ENCODE measurements around the gene DDR1. TPM values are rescaled to one million over a fixed set of nuclear protein-coding genes. Genes with fewer than 3 reads are reported as not detected.

The DDR1 gene
- total and polyA plus RNA-seq, 4 donors, result 6.8 to 32.0 (median 22.5) TPM

DNA sequence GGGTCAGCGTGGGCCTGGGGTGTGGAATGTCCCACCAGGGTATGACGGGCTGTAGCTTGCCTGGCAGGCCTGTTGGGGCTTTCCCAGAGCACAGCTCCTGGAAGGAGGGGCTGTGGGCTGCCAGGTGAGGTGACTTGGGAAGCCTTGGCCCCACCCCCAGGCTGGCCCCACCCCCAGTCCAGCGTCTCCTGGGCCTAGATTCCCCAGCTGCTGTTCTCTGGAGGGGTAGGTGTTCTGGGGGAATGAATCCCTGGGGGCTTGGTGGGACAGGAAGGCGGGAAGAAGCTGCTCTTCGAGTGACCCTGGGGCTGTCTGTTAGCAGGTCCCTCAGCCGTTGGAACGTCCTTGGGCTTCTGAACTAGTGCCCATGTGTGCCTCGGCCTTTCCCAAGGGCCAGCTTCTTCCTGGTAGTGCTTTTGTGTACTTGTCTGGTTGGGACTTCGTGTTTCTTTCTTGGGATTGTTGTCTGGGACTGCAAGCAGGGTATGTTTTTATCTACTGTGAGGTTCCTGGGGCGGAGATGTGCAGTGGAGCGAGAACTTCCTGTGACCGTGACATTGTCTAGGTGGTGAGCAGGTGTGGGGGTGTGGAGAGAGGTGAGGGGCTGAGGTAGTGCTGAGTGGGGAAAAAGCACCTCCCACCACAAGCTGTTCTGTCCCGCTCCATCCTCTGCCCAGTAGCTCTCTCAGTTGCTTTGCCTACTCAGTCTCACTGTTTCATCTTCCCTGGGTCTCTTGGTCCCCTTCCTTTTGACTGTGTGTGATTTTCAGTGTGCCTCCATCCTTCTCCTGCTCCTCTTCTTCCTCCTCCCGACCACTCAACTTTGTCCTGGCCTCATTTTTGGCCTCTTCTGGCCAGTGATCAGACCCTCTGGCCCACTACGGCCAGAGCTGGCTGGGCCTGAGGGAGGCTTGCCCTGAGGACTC lies 1.3 kb upstream of the DDR1 start:
- DNase-seq (no peak), ATAC-seq (ENCODE audit: low FRiP score) (no peak)
- 54 to 59% methylated on average over 15 of the region's 15 CpGs for WGBS, 2 donors
- peak overlapping the region in 1 of 2 donors; percentile 50 for H3K27ac ChIP-seq (ENCODE audit: low read depth in 1 of 2, low read length in 2 of 2)
- H3K36me3 ChIP-seq (ENCODE audit: control insufficient read depth in 1 of 2, insufficient read depth in 2 of 2, low read length in 1 of 2), result no peaks in the 10 kb centered on the region
- H3K9me3 ChIP-seq (ENCODE audit: control insufficient read depth, low read length), result no peaks in the 10 kb centered on the region
- H3K4me3 ChIP-seq (ENCODE audit: low read length in 2 of 2), result no peak overlapping the region
- H3K4me1 ChIP-seq (ENCODE audit: control insufficient read depth in 1 of 2, insufficient read depth in 2 of 2, low read length in 2 of 2), result no peaks in the 10 kb centered on the region
- intact Hi-C loops (cut with DNase I), result loop anchor here in 1 of 2 donors (5.0 kb wide), 1 partner anchor 201 kb away; no protein-coding TSS in a partner anchor
- no peaks in the 10 kb centered on the region for H3K27me3 ChIP-seq (ENCODE audit: control insufficient read depth in 1 of 2, insufficient read depth in 2 of 2, low read length in 1 of 2)

DNA sequence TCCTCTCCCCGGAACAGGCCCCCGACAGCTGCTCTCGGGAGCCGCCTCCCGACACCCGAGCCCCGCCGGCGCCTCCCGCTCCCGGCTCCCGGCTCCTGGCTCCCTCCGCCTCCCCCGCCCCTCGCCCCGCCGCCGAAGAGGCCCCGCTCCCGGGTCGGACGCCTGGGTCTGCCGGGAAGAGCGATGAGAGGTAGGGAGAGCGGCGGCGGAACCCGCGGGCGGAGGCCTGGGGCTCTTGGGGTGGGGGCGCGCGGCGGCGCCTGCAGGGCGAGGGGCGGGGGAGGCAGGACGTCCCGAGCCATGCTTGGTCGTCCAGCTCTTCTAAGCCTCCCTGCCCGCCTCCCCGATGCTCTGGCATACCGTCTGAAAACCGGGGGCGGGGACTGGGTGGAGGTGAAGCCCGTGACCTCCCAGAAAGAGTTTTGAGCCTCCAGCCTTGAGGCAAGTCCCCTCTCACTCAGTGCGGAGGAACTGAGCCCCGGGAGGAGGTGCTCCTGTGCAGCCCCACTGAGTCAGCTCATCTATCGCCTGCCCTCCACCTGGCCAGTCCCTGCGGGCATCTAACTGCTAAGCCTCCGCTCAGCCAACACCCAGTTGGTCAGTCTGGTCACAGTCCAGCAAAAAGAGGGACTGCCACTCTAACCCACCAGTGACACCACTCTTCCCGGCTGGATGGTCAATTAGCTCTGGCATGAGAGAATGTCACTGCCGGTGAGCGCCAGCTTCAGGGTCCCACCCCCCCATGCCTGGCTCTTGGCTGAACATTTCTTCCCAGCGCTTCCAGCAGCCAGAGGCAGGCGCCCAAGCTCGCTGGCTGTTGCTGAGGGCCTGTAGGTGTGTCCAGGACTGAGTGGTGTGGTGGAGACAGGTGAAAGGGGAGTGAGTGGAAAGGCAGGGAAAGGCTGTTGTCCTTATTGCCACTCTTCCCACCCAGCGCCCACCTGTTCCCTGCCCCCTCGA lies 482 bp downstream of the DDR1 start:
- H3K9me3 ChIP-seq (ENCODE audit: control insufficient read depth, low read length), result no peaks in the 10 kb centered on the region
- no peaks in the 10 kb centered on the region for H3K27me3 ChIP-seq (ENCODE audit: control insufficient read depth in 1 of 2, insufficient read depth in 2 of 2, low read length in 1 of 2)
- no peaks in the 10 kb centered on the region for H3K36me3 ChIP-seq (ENCODE audit: control insufficient read depth in 1 of 2, insufficient read depth in 2 of 2, low read length in 1 of 2)
- 1 to 2% methylated on average over 33 to 59 of the region's 59 CpGs for WGBS, 2 donors
- H3K4me1 ChIP-seq (ENCODE audit: control insufficient read depth in 1 of 2, insufficient read depth in 2 of 2, low read length in 2 of 2), result no peaks in the 10 kb centered on the region
- DNase-seq (peak; percentile 72 to 81), ATAC-seq (ENCODE audit: low FRiP score) (peak; percentile 44)
- intact Hi-C loops (cut with DNase I), result loop anchor here in 1 of 2 donors (5.0 kb wide), 1 partner anchor 202 kb away; no protein-coding TSS in a partner anchor
- peak overlapping the region; percentile 64 to 96 for H3K4me3 ChIP-seq (ENCODE audit: low read length in 2 of 2)
- H3K27ac ChIP-seq (ENCODE audit: low read depth in 1 of 2, low read length in 2 of 2), result peak overlapping the region in 1 of 2 donors; percentile 34

DNA sequence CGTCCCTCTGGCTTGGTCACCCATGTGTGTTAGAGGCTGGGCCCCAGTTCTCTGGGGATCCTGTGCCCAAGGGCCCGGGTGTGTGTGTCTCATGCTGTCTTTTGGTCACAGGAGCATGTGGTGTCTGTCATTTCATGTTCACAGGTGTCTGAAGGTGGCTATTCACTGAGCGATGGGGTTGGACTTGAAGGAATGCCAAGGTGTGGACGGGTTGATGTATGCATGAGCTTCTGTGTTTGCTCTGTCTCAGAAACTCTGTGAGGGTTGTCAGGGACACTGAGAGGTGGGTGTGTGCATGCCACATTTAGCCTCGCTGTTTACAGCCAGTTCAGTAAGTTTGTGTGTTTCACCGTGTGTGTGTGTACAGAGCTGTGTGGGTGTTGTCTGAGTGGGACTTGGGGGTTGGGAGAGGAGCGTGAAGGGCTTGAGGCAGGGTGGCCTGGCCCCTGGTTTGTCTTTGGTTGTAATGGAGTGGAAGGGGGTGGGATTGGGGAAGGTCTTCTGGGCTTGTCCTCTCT lies 1.2 kb downstream of the DDR1 start:
- no peak for DNase-seq
- peak overlapping the region in 1 of 2 donors; percentile 34 for H3K27ac ChIP-seq (ENCODE audit: low read depth in 1 of 2, low read length in 2 of 2)
- 17 to 24% methylated on average over 7 of the region's 7 CpGs for WGBS, 2 donors

DNA sequence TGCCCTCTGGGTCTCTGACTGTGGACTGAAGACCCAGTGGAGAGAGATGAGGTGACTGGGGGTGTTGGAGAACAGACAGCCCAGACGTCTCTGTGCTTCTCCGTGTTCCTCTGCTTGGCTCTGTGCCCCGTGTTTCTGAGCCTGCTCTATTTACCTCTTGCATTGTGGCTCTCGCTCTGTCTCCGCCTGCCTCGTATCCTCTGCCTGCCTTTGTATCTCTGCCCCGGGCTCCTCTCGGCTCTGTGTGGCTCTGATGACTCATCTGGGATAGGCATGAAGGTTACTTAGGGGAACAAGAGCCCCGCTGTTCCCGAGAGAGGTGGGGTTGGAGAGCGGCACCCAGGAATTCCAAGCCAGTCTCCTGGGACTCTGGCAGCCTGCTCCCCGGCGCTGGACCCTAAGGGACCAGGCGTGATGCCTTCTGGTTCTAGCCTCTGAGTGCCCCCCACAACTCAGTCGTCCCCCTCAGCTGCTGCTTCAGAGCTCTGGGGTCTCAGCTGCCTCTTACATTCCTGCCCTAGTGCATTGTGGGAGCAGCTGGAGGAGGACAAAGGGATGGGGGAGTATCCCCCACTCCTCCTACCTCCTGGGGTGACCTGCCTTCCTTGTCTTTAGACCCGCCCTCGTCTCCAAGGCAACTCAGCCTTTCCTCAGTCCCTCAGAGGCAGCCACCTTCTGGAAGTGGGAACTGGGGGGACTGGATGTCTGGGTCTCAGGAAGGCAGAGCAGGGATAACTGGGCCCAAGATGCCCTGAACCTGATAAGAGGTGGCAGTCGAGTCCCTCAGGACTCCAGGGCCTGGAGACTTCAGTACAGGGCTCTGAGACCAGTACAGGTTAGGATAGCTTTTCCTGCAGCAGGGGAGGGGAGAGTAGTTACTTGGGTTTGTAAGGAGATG lies 1.9 kb downstream of the DDR1 start:
- Histone ChIP-seq H3K4me3 (ENCODE audit: low read length in 2 of 2) (no peak overlapping the region), H3K36me3 (ENCODE audit: control insufficient read depth in 1 of 2, insufficient read depth in 2 of 2, low read length in 1 of 2) (no peaks in the 10 kb centered on the region), H3K27me3 (ENCODE audit: control insufficient read depth in 1 of 2, insufficient read depth in 2 of 2, low read length in 1 of 2) (no peaks in the 10 kb centered on the region), H3K27ac (ENCODE audit: low read depth in 1 of 2, low read length in 2 of 2) (no peak overlapping the region), H3K9me3 (ENCODE audit: control insufficient read depth, low read length) (no peaks in the 10 kb centered on the region), H3K4me1 (ENCODE audit: control insufficient read depth in 1 of 2, insufficient read depth in 2 of 2, low read length in 2 of 2) (no peaks in the 10 kb centered on the region)
- intact Hi-C loops (cut with DNase I), result no loop called here
- ATAC-seq (ENCODE audit: low FRiP score) (no peak), DNase-seq (no peak)
- 19 to 26% methylated on average over 18 of the region's 18 CpGs for WGBS, 2 donors

More for the DNA sequence above, 1.2 kb downstream of the DDR1 start:
- intact Hi-C loops (cut with DNase I), result no loop called here
- H3K9me3 ChIP-seq (ENCODE audit: control insufficient read depth, low read length), result no peaks in the 10 kb centered on the region
- no peak for ATAC-seq (ENCODE audit: low FRiP score)
- H3K4me3 ChIP-seq (ENCODE audit: low read length in 2 of 2), result no peak overlapping the region
- no peaks in the 10 kb centered on the region for H3K27me3 ChIP-seq (ENCODE audit: control insufficient read depth in 1 of 2, insufficient read depth in 2 of 2, low read length in 1 of 2)
- H3K4me1 ChIP-seq (ENCODE audit: control insufficient read depth in 1 of 2, insufficient read depth in 2 of 2, low read length in 2 of 2), result no peaks in the 10 kb centered on the region
- H3K36me3 ChIP-seq (ENCODE audit: control insufficient read depth in 1 of 2, insufficient read depth in 2 of 2, low read length in 1 of 2), result no peaks in the 10 kb centered on the region

DNA sequence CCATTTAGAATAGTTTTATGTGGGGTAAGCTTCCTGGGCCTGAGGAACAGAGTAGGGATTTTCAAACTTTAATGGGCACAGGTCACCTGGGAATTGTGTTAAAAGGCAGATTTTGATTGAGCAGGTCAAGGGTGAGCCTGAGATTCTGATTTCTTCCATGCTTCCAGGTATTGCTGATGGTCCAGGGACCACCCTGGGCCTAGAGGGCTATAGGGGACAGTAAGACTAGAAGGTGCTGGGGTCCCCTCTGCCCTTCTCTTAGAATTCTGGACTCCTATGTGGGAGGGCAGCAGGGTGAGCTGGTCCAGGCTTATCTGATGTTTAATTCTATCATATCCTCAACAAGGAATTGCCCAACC lies 2.6 kb downstream of the DDR1 start:
- intact Hi-C loops (cut with DNase I), result no loop called here
- ATAC-seq (ENCODE audit: low FRiP score) (no peak), DNase-seq (no peak)
- Histone ChIP-seq H3K27ac (ENCODE audit: low read depth in 1 of 2, low read length in 2 of 2) (no peak overlapping the region), H3K4me1 (ENCODE audit: control insufficient read depth in 1 of 2, insufficient read depth in 2 of 2, low read length in 2 of 2) (no peaks in the 10 kb centered on the region), H3K36me3 (ENCODE audit: control insufficient read depth in 1 of 2, insufficient read depth in 2 of 2, low read length in 1 of 2) (no peaks in the 10 kb centered on the region), H3K4me3 (ENCODE audit: low read length in 2 of 2) (no peak overlapping the region), H3K27me3 (ENCODE audit: control insufficient read depth in 1 of 2, insufficient read depth in 2 of 2, low read length in 1 of 2) (no peaks in the 10 kb centered on the region), H3K9me3 (ENCODE audit: control insufficient read depth, low read length) (no peaks in the 10 kb centered on the region)

DNA sequence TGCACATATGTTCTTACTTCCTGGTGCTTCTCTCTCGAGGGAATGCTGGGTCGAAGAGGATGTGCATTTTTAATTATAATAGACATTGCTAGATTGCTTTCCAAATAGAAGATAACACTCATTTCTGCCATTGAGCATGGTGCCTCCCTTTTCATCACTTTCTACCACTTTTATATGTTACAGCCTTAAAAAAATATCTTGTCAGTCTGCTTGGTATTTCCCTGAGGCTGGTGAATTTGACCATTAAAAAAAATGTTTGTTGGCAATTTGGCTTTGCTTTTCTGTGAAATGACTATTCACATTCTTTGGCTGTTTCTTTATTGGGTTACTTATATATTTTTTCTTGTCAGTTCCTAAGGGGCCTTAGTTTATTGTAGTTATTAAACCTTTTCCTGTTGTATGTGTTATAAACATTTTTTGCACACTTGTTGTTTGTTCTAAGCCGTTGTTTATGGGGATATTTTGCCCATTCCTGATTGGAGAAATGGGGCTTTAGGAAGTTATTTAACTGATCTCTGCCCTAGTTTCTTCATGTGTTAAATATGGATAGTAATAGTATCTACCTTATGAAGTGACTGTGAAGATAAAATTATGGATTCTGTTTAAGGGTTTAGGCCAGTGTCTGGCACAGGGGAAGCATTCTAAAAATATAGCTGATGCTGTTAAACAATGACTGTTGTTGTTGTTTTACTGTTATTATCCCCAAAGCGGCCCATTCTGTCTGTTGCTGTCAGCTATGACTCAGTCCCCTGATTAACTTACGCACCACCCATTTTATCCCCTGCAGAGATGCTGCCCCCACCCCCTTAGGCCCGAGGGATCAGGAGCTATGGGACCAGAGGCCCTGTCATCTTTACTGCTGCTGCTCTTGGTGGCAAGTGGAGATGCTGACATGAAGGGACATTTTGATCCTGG lies 3.8 kb downstream of the DDR1 start:
- no peak overlapping the region for H3K27ac ChIP-seq (ENCODE audit: low read depth in 1 of 2, low read length in 2 of 2)
- DNase-seq (no peak), ATAC-seq (ENCODE audit: low FRiP score) (no peak)
- H3K9me3 ChIP-seq (ENCODE audit: control insufficient read depth, low read length), result no peaks in the 10 kb centered on the region
- no peaks in the 10 kb centered on the region for H3K36me3 ChIP-seq (ENCODE audit: control insufficient read depth in 1 of 2, insufficient read depth in 2 of 2, low read length in 1 of 2)
- intact Hi-C loops (cut with DNase I), result no loop called here
- WGBS, 2 donors, result 72% methylated on average over 6 of the region's 6 CpGs
- no peaks in the 10 kb centered on the region for H3K27me3 ChIP-seq (ENCODE audit: control insufficient read depth in 1 of 2, insufficient read depth in 2 of 2, low read length in 1 of 2)
- no peak overlapping the region for H3K4me3 ChIP-seq (ENCODE audit: low read length in 2 of 2)
- H3K4me1 ChIP-seq (ENCODE audit: control insufficient read depth in 1 of 2, insufficient read depth in 2 of 2, low read length in 2 of 2), result no peaks in the 10 kb centered on the region

DNA sequence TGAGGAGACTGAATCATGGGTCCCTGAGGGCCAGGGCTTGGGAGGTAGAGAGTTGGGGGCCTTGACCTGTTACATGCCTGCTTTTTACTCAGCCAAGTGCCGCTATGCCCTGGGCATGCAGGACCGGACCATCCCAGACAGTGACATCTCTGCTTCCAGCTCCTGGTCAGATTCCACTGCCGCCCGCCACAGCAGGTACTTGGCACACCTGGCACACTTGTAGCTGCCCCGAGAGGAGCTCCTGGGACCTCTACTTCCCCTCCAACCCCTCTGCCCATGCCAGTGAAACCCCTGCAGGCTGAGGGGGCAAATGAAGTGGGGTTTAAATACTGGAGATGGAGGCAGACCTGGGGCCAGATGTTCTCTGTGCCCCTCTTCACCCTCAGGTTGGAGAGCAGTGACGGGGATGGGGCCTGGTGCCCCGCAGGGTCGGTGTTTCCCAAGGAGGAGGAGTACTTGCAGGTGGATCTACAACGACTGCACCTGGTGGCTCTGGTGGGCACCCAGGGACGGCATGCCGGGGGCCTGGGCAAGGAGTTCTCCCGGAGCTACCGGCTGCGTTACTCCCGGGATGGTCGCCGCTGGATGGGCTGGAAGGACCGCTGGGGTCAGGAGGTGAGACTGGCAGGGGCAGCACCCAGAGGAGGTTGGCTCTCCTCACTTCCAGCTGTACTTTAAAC lies 4.6 kb downstream of the DDR1 start:
- Histone ChIP-seq H3K27me3 (ENCODE audit: control insufficient read depth in 1 of 2, insufficient read depth in 2 of 2, low read length in 1 of 2) (no peaks in the 10 kb centered on the region), H3K27ac (ENCODE audit: low read depth in 1 of 2, low read length in 2 of 2) (no peak overlapping the region), H3K4me3 (ENCODE audit: low read length in 2 of 2) (no peak overlapping the region), H3K4me1 (ENCODE audit: control insufficient read depth in 1 of 2, insufficient read depth in 2 of 2, low read length in 2 of 2) (no peaks in the 10 kb centered on the region), H3K9me3 (ENCODE audit: control insufficient read depth, low read length) (no peaks in the 10 kb centered on the region), H3K36me3 (ENCODE audit: control insufficient read depth in 1 of 2, insufficient read depth in 2 of 2, low read length in 1 of 2) (no peaks in the 10 kb centered on the region)
- intact Hi-C loops (cut with DNase I), result no loop called here
- no peak for DNase-seq
- 89 to 93% methylated on average over 18 of the region's 18 CpGs for WGBS, 2 donors
- ATAC-seq (ENCODE audit: low FRiP score), result no peak

Data from aorta (tissue), 5 donors.